Measurements from ENCODE around the gene PLA1A.

The PLA1A gene

GRCh38 chr3:119602676-119603075 is 5.0 kb downstream of the PLA1A start:
- Histone ChIP-seq H3K4me3 (ENCODE audit: insufficient read depth, low read depth, low read length, poor library complexity, severe bottlenecking) (no peak overlapping the region), H3K9me3 (ENCODE audit: control insufficient read depth, low read length) (no peaks in the 10 kb centered on the region), H3K4me1 (ENCODE audit: control insufficient read depth, insufficient read depth, low read length, poor library complexity, severe bottlenecking) (peaks cover 3% of the 10 kb centered on the region), H3K36me3 (ENCODE audit: control insufficient read depth, insufficient read depth, low read length) (no peaks in the 10 kb centered on the region), H3K27me3 (replicated peaks; ENCODE audit: control insufficient read depth, insufficient read depth, low read length, poor library complexity, severe bottlenecking) (no peaks in the 10 kb centered on the region), H3K27ac (ENCODE audit: insufficient read depth, low read length, poor library complexity, severe bottlenecking) (no peak overlapping the region)
- no peak for DNase-seq

- Histone ChIP-seq H3K36me3 (ENCODE audit: control insufficient read depth, insufficient read depth, low read length) (no peaks in the 10 kb centered on the region), H3K9me3 (ENCODE audit: control insufficient read depth, low read length) (no peaks in the 10 kb centered on the region), H3K27me3 (replicated peaks; ENCODE audit: control insufficient read depth, insufficient read depth, low read length, poor library complexity, severe bottlenecking) (no peaks in the 10 kb centered on the region), H3K4me1 (ENCODE audit: control insufficient read depth, insufficient read depth, low read length, poor library complexity, severe bottlenecking) (peaks cover 3% of the 10 kb centered on the region), H3K4me3 (ENCODE audit: insufficient read depth, low read depth, low read length, poor library complexity, severe bottlenecking) (no peak overlapping the region), H3K27ac (ENCODE audit: insufficient read depth, low read length, poor library complexity, severe bottlenecking) (no peak overlapping the region)
- DNase-seq, result no peak
Measured at GRCh38 chr3:119604878-119605277, 7.2 kb downstream of the PLA1A start.

- Histone ChIP-seq H3K4me1 (ENCODE audit: control insufficient read depth, insufficient read depth, low read length, poor library complexity, severe bottlenecking) (no peaks in the 10 kb centered on the region), H3K4me3 (ENCODE audit: insufficient read depth, low read depth, low read length, poor library complexity, severe bottlenecking) (no peak overlapping the region), H3K9me3 (ENCODE audit: control insufficient read depth, low read length) (no peaks in the 10 kb centered on the region), H3K27me3 (replicated peaks; ENCODE audit: control insufficient read depth, insufficient read depth, low read length, poor library complexity, severe bottlenecking) (no peaks in the 10 kb centered on the region), H3K36me3 (ENCODE audit: control insufficient read depth, insufficient read depth, low read length) (no peaks in the 10 kb centered on the region), H3K27ac (ENCODE audit: insufficient read depth, low read length, poor library complexity, severe bottlenecking) (no peak overlapping the region)
- DNase-seq, result no peak
Measured at GRCh38 chr3:119608405-119609000, 10.8 kb downstream of the PLA1A start.

- Histone ChIP-seq H3K4me1 (ENCODE audit: control insufficient read depth, insufficient read depth, low read length, poor library complexity, severe bottlenecking) (no peaks in the 10 kb centered on the region), H3K27ac (ENCODE audit: insufficient read depth, low read length, poor library complexity, severe bottlenecking) (no peak overlapping the region), H3K9me3 (ENCODE audit: control insufficient read depth, low read length) (no peaks in the 10 kb centered on the region), H3K27me3 (replicated peaks; ENCODE audit: control insufficient read depth, insufficient read depth, low read length, poor library complexity, severe bottlenecking) (no peaks in the 10 kb centered on the region), H3K36me3 (ENCODE audit: control insufficient read depth, insufficient read depth, low read length) (no peaks in the 10 kb centered on the region), H3K4me3 (ENCODE audit: insufficient read depth, low read depth, low read length, poor library complexity, severe bottlenecking) (no peak overlapping the region)
- no peak for DNase-seq
Measured at GRCh38 chr3:119609301-119609700, 11.6 kb downstream of the PLA1A start.

- Histone ChIP-seq H3K27me3 (replicated peaks; ENCODE audit: control insufficient read depth, insufficient read depth, low read length, poor library complexity, severe bottlenecking) (no peaks in the 10 kb centered on the region), H3K4me1 (ENCODE audit: control insufficient read depth, insufficient read depth, low read length, poor library complexity, severe bottlenecking) (no peaks in the 10 kb centered on the region), H3K4me3 (ENCODE audit: insufficient read depth, low read depth, low read length, poor library complexity, severe bottlenecking) (no peak overlapping the region), H3K36me3 (ENCODE audit: control insufficient read depth, insufficient read depth, low read length) (no peaks in the 10 kb centered on the region), H3K27ac (ENCODE audit: insufficient read depth, low read length, poor library complexity, severe bottlenecking) (no peak overlapping the region), H3K9me3 (ENCODE audit: control insufficient read depth, low read length) (no peaks in the 10 kb centered on the region)
- no peak for DNase-seq
Measured at GRCh38 chr3:119611664-119612063, 14.0 kb downstream of the PLA1A start.

GRCh38 chr3:119613201-119613600 is 15.5 kb downstream of the PLA1A start:
- Histone ChIP-seq H3K4me1 (ENCODE audit: control insufficient read depth, insufficient read depth, low read length, poor library complexity, severe bottlenecking) (no peaks in the 10 kb centered on the region), H3K9me3 (ENCODE audit: control insufficient read depth, low read length) (no peaks in the 10 kb centered on the region), H3K27ac (ENCODE audit: insufficient read depth, low read length, poor library complexity, severe bottlenecking) (no peak overlapping the region), H3K36me3 (ENCODE audit: control insufficient read depth, insufficient read depth, low read length) (no peaks in the 10 kb centered on the region), H3K27me3 (replicated peaks; ENCODE audit: control insufficient read depth, insufficient read depth, low read length, poor library complexity, severe bottlenecking) (no peaks in the 10 kb centered on the region), H3K4me3 (ENCODE audit: insufficient read depth, low read depth, low read length, poor library complexity, severe bottlenecking) (no peak overlapping the region)
- no peak for DNase-seq

- no peaks in the 10 kb centered on the region for H3K36me3 ChIP-seq (ENCODE audit: control insufficient read depth, insufficient read depth, low read length)
- no peaks in the 10 kb centered on the region for H3K4me1 ChIP-seq (ENCODE audit: control insufficient read depth, insufficient read depth, low read length, poor library complexity, severe bottlenecking)
- H3K4me3 ChIP-seq (ENCODE audit: insufficient read depth, low read depth, low read length, poor library complexity, severe bottlenecking), result no peak overlapping the region
- H3K27ac ChIP-seq (ENCODE audit: insufficient read depth, low read length, poor library complexity, severe bottlenecking), result no peak overlapping the region
- no peaks in the 10 kb centered on the region for H3K27me3 ChIP-seq (replicated peaks; ENCODE audit: control insufficient read depth, insufficient read depth, low read length, poor library complexity, severe bottlenecking)
- DNase-seq, result no peak
- no peaks in the 10 kb centered on the region for H3K9me3 ChIP-seq (ENCODE audit: control insufficient read depth, low read length)
Measured at GRCh38 chr3:119613872-119614271, 16.2 kb downstream of the PLA1A start.

GRCh38 chr3:119616056-119616455 is 18.4 kb downstream of the PLA1A start:
- Histone ChIP-seq H3K27me3 (replicated peaks; ENCODE audit: control insufficient read depth, insufficient read depth, low read length, poor library complexity, severe bottlenecking) (no peaks in the 10 kb centered on the region), H3K27ac (ENCODE audit: insufficient read depth, low read length, poor library complexity, severe bottlenecking) (no peak overlapping the region), H3K9me3 (ENCODE audit: control insufficient read depth, low read length) (no peaks in the 10 kb centered on the region), H3K36me3 (ENCODE audit: control insufficient read depth, insufficient read depth, low read length) (no peaks in the 10 kb centered on the region), H3K4me1 (ENCODE audit: control insufficient read depth, insufficient read depth, low read length, poor library complexity, severe bottlenecking) (no peaks in the 10 kb centered on the region), H3K4me3 (ENCODE audit: insufficient read depth, low read depth, low read length, poor library complexity, severe bottlenecking) (no peak overlapping the region)
- no peak for DNase-seq

GRCh38 chr3:119619094-119619493 is 21.4 kb downstream of the PLA1A start:
- Histone ChIP-seq H3K4me1 (ENCODE audit: control insufficient read depth, insufficient read depth, low read length, poor library complexity, severe bottlenecking) (no peaks in the 10 kb centered on the region), H3K27ac (ENCODE audit: insufficient read depth, low read length, poor library complexity, severe bottlenecking) (no peak overlapping the region), H3K36me3 (ENCODE audit: control insufficient read depth, insufficient read depth, low read length) (no peaks in the 10 kb centered on the region), H3K27me3 (replicated peaks; ENCODE audit: control insufficient read depth, insufficient read depth, low read length, poor library complexity, severe bottlenecking) (no peaks in the 10 kb centered on the region), H3K9me3 (ENCODE audit: control insufficient read depth, low read length) (no peaks in the 10 kb centered on the region), H3K4me3 (ENCODE audit: insufficient read depth, low read depth, low read length, poor library complexity, severe bottlenecking) (no peak overlapping the region)
- DNase-seq, result no peak

- Histone ChIP-seq H3K9me3 (ENCODE audit: control insufficient read depth, low read length) (no peaks in the 10 kb centered on the region), H3K4me3 (ENCODE audit: insufficient read depth, low read depth, low read length, poor library complexity, severe bottlenecking) (no peak overlapping the region), H3K36me3 (ENCODE audit: control insufficient read depth, insufficient read depth, low read length) (no peaks in the 10 kb centered on the region), H3K4me1 (ENCODE audit: control insufficient read depth, insufficient read depth, low read length, poor library complexity, severe bottlenecking) (no peaks in the 10 kb centered on the region), H3K27me3 (replicated peaks; ENCODE audit: control insufficient read depth, insufficient read depth, low read length, poor library complexity, severe bottlenecking) (no peaks in the 10 kb centered on the region), H3K27ac (ENCODE audit: insufficient read depth, low read length, poor library complexity, severe bottlenecking) (no peak overlapping the region)
- DNase-seq, result no peak
Measured at GRCh38 chr3:119620899-119621298, 23.2 kb downstream of the PLA1A start.

All from effector memory CD4-positive, alpha-beta T cell (primary cell).